ENCODE results near the gene ANKRD12.

The ANKRD12 gene

GRCh38 chr18:9296233-9297006, 159.8 kb downstream of the ANKRD12 start:
- DNase-seq: no peak

- no peak for DNase-seq
Measured at GRCh38 chr18:9297007-9297393, 160.4 kb downstream of the ANKRD12 start.

DNA sequence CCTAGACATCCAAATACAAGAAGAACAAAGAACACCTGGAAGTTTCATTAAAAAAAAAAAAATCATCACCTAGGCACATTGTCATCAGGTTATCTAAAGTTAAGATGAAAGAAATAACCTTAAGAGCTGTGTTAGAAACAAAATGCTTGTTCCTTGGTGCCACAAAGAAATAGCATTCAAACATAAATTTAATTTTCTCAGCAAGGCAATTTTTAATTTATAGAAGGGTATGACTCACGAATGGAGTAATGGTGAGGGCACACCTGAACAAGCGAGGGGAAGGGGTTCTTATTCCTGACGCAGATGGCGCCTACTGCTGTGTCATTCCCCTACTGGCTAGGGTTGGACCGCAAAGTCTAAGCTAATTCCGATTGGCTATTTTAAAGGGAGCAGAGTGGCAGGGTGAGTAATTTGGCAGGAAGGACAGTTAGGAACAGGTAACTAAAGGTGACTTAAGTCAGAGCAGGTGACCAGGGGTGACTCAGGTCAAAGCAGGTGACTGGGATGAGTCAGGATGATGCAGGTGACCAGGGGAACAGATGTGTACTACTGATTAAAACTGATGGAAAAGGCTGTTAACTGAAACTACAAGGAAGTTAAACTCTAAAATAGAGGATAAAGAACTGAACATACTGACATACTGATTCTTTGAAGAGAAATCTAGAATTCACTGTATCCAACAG, 167.9 kb downstream of the ANKRD12 start:
- DNase-seq: no peak

- no peak for DNase-seq
Measured at GRCh38 chr18:9319333-9319732, 182.8 kb downstream of the ANKRD12 start.

DNA sequence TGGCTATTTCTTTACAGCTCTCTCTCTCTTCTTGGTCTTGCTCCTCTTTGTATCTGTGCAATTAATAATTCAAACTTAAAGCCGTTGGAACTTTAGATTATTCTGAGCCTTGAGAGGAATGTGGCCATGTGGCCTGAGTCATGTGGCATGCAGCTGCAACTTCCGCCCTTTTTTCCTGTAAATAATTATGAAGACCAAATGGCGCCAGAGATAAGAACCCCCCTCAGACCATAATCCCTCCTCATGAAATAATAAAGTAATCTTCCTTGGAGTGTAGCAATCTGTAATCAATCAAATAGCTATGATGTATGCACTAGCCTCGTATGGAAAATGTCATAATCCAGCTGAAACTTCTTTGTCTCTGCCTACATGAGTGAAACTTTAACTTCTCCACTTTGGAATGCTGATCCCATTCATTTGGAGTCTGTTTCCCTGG, 184.5 kb downstream of the ANKRD12 start:
- DNase-seq: no peak

DNA sequence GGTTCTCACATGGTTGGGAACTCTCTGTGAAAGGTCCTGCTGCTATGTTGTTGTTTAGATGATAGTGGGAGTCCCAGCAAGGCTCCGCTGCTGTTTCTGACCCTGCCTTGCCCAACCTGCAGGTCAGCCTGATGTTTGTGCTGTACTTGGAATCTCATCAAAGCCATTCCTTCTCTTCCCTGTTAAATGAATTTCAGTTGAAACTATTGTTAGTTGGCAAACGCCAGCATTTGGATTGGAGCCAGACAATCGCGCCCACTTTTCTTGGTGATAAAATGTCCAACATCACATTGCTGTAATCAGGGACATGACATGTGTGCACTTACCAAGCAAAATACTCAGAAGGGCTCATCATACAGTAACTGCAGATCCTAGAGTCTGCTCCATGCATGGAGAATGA, 185.2 kb downstream of the ANKRD12 start:
- DNase-seq: no peak

DNA sequence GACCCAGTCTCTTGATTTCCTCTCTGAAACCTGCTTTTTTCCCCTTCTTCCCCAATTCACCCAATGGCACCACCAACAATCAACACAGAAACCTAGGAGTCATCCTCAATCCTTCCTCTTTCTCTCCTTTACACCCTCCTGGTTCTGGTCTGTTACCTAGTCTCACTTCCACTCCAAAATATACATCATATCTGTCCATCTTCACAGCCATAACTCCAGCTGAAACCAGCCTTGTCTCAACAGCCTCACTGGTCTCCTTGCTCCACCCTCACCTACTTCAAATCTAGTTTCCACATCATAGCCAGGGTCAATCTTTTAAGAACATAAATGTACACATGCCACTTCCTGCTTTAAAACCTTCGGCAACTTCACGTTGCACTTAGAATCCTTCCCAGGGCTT, 186.2 kb downstream of the ANKRD12 start:
- no peak for DNase-seq

DNA sequence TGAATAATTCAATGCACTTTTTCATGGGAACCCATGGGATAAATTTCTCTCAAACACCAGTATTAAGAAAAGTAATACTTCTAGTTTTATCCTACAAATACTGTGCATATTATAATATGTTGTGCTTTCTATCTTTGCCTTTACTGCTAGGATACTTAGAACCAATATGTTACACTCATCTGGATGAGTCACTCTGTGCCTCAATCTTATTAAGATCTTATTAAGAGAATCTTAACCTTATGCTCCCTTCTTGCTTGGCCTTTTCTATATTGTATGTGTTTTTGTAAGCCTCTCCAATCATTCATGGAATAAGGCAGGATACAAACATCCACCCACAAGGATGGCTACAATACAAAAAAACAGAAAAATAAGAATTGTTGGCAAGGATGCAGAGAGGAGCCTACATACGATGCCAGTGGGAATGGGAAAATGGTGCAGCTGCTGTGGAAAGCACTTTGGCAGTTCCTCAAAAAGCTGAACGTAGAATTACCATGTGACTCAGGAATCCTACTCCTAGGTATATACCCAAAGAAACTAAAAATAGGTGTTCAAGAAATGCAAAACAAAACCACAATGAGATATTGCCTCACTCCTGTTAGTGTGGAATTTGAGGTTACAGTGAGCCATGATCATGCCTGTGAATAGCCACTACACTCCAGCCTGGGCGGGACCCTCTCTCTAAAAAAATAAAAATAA, 187.3 kb downstream of the ANKRD12 start:
- no peak for DNase-seq

GRCh38 chr18:9325716-9326115, 189.1 kb downstream of the ANKRD12 start:
- no peak for DNase-seq

GRCh38 chr18:9328776-9329175, 192.2 kb downstream of the ANKRD12 start:
- no peak for DNase-seq

- no peak for DNase-seq
Measured at GRCh38 chr18:9329471-9329870, 192.9 kb downstream of the ANKRD12 start.

- DNase-seq: no peak
Measured at GRCh38 chr18:9330419-9330818, 193.8 kb downstream of the ANKRD12 start.

- peak in 1 of 2 experiments; percentile 49 for DNase-seq
Measured at GRCh38 chr18:9333441-9334328, 197.1 kb downstream of the ANKRD12 start.

DNA sequence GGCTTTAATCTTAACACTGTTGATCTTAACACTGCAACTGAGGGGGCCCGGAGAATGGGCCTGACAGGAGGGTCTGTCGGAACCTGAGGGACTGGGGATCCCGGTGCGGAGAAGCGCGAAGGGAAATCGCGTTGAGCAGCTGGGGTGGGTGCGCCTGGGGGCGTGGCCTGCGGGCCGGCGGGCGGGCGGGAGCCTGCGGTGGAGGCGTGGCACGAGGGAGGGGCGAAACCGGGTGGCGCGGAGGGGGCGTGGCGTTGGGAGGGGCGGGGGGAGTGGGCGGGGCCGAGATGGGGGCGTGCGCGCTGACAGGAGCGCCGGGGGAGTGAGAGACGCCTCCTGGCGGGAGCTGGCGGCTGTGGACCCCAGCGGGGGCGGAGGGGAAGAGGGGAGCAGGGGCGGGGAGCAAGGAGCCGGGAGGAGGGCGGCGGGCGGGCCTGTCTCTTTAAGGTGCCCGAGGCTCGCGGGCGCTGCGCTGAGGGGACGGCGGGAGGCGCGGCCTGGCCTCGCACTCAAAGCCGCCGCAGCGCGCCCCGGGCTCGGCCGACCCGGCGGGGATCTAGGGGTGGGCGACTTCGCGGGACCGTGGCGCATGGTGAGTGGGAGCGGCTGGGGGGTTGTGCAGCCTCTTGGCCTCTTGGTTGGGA, 197.9 kb downstream of the ANKRD12 start, which contains the start of gene TWSG1:
TWSG1 (plus strand) TSS at position 445 of the 644 bp plus-strand sequence. CDS start 2,457 bp downstream, outside the sequence.
- DNase-seq: peak; percentile 83 to 84

GRCh38 chr18:9334973-9335696, 198.6 kb downstream of the ANKRD12 start:
- peak; percentile 47 to 48 for DNase-seq
